Adipose tissue (tissue), 3 donors: ENCODE measurements around the gene NR2F1-AS1. TPM values are rescaled to one million over a fixed set of nuclear protein-coding genes. Genes with fewer than 3 reads are reported as not detected.

Experiments used
- H3K27ac ChIP-seq: one replicate; pipeline ENCODE4 v1.5.1; 2013; ENCODE audit warnings: low read depth, low read length
- WGBS, 3 donors: extraction: QIAGEN DNeasy Blood & Tissue Kit; methylation state at CpG; one replicate each; pipeline ENCODE4 v1.1.7; 2013; 5-methylcytosine and 5-hydroxymethylcytosine counted together
- polyA plus RNA-seq, 3 donors: library from polyadenylated mRNA; stranded (reverse); fragments of 200-250 nt; gene quantifications; one replicate each; pipeline ENCODE4 v1.2.3, GENCODE V29; 2013
- donor health status: healthy with polysubstance abuse.
- donor health status: Bipolar disorder and iron deficiency.
- donor health status: healthy.

The NR2F1-AS1 gene
- polyA plus RNA-seq, 3 donors: 1.5 to 44.1 (median 10.8) TPM

DNA sequence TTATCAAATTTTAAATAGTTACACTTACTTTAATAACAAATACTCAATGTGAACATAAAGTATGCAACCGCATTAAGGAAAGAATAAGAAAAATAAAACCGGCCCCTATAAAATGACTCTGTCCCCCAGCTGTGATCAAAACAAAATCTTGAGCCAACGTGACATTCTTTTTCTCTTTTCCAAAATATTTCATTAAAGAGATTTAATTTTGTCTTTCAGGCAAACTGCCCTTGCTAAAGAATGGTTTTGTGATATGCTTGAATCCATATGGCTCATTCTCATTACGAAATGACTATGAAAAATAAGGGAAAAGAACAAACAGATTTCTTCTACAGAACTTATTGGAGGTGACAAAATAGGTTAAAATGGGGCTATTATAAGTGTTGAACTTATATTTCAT, 197.0 kb downstream of the NR2F1-AS1 start:
- WGBS, 3 donors: 82 to 91% (median 88%) methylated on average over 4 of the region's 4 CpGs
- no peak overlapping the region for H3K27ac ChIP-seq

DNA sequence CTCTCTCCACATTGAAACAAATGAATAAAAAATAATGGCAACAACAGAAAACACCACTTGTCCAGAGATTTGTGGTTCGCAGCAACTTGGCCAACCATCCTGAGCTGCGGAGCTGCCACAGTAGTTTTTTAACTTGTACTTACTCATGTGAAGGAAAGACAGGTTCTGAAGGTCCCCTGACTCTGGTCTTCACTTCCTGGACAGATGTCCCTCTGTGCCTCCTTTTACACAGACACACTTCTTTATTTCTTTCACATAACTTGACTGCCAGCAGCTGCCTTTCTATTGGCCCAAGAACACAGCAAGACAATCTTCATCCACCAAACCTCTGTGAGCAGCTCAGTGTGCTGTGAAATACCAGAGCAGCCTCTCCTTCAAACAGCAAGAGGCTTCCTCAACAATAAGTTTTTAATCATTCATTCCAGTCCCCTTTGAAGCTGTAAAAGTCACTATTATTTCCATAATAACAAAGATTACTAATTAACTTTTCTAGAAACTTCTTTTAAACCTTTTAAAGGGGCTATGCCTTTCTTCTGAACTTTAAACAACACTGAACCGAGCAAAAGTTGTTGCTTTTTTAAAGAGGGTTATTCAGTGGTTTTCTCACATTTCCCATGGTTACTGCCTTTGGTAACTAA, 198.7 kb downstream of the NR2F1-AS1 start:
- H3K27ac ChIP-seq: no peak overlapping the region
- 60 to 87% (median 79%) methylated on average over 3 of the region's 3 CpGs for WGBS, 3 donors

- no peak overlapping the region for H3K27ac ChIP-seq
- WGBS, 3 donors: 75 to 82% (median 82%) methylated on average over 4 of the region's 4 CpGs
Observed at GRCh38 chr5:93381057-93381456, 200.0 kb downstream of the NR2F1-AS1 start.

DNA sequence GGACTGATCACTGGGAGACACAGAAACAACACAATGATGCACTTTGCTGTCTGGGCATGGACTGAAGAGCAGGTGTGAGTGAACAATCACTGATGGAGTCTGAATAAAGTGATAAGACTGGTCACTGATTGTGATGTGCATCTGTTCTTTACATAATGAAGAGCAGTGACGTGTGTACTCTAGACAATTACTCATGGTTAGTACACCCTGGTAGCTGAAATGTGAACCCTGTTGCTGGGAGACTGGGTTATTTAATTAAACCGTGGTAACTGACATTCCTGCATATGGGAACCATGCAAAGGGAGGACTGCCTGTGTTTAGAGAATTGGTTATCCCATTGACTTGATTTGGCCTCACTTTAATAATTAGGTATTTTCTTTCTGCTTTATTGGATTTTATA, 202.9 kb downstream of the NR2F1-AS1 start:
- no peak overlapping the region for H3K27ac ChIP-seq
- 45 to 76% (median 72%) methylated on average over 2 of the region's 2 CpGs for WGBS, 3 donors

DNA sequence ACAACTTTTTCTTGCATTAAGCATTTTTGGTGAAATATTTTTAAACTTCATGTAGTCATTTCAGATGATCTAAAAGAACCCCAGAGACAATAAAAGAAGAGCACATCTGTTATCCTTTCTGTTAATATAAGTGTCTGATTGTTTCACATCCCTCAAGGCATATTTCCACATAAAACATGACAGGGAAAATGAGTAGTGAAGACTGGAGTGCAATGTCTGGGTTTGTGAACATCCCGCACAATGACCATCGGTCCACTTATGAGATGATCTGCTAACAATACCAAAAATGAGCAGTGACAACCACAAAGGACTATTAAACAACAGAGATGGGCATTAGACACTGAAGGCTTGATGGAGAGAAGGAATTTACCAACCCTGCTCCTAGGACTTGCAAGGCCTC, 209.1 kb downstream of the NR2F1-AS1 start:
- 83 to 93% (median 92%) methylated on average over 2 of the region's 2 CpGs for WGBS, 3 donors
- no peak overlapping the region for H3K27ac ChIP-seq

GRCh38 chr5:93364378-93364777, 216.6 kb downstream of the NR2F1-AS1 start:
- 53 to 69% (median 55%) methylated on average over 2 of the region's 2 CpGs for WGBS, 3 donors

DNA sequence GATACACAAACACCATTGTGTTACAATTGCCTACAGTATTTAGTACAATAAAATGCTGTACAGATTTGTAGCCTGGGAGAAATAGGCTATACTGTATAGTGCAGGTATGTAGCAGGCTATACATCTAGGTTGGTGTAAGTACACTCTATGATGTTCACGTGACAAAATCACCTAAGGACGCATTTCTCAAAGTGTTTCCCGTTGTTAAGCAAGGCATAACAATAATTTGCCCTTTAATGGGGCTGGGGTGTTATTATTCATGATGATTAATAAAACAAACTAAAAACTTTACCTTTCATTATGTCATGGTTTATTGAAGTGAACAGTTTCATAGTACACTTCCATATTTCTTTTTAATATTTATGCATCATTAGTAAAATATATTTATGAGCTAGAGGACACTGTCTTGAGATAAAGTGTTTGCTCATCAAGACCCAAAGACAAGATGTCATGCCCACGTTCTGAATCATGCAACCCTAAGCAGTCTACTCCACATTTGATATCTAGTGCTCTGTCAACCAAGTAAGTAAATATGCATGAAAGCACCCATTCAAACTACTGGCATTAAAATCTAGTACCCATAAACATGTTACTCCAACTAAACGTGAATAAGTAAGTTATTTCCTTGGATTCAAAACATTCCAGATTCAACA, 220.5 kb downstream of the NR2F1-AS1 start:
- WGBS, 3 donors: 66 to 83% (median 83%) methylated on average over 5 of the region's 5 CpGs

More at GRCh38 chr5:93364378-93364777, 216.6 kb downstream of the NR2F1-AS1 start:
- H3K27ac ChIP-seq: no peak overlapping the region

DNA sequence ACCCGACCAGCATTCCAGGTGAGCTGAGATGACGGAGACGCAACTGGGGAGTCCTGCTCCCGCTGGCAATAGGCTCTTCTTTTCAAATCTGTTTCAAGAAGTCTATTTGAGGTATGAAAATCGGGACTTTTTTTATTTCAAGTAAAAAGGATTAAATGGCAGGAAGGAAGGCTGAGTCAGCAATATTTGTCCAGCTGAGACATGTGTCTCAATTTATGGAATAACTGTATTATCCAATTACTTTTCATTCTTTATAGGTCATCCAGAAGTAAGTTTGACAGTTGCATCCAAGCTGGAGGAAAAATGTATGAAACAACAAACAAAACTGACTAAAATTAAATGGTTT, 221.1 kb downstream of the NR2F1-AS1 start:
- H3K27ac ChIP-seq: no peak overlapping the region
- WGBS, 3 donors: 53 to 62% (median 55%) methylated on average over 5 of the region's 5 CpGs

More for the DNA sequence above, 220.5 kb downstream of the NR2F1-AS1 start:
- no peak overlapping the region for H3K27ac ChIP-seq

Other genes starting within 250 kb of the NR2F1-AS1 start
- 10 to 100 TPM in 2 of 3 donors, 1 to 10 TPM in 1; 10.0 to 52.2 (median 47.7) TPM for gene NR2F1, start 2.0 kb upstream of the NR2F1-AS1 start, polyA plus RNA-seq
- gene POU5F2, start 160.4 kb upstream of the NR2F1-AS1 start, polyA plus RNA-seq: under 1 TPM in 1 of 3 donors, not detected in 2; 0.01 TPM